SK-N-SH (cell line): ENCODE results near the gene SCO2. TPM values are rescaled to one million over a fixed set of nuclear protein-coding genes. Genes with fewer than 3 reads are reported as not detected.

ENCODE experiments used
- CTCF ChIA-PET: fragments of 300-600, 350-600 bp; formaldehyde crosslinking; extraction: SDS; loops from one replicate; lab custom pipeline; 2021; lab: Yijun Ruan, JAX
- POLR2A ChIA-PET: fragments of 350-600 bp; sonication (Branson Sonifier 250); formaldehyde crosslinking; extraction: SDS; loops from one replicate; lab custom pipeline; 2020; ENCODE audit warnings: antibody characterized with exemption, inconsistent platforms; lab: Yijun Ruan, JAX
- DNase-seq: peaks from one replicate; pipeline ENCODE4 v3.0.0; 2012
- H2AFZ ChIP-seq: fragments of 200-600 bp; sonication (generic); 2 replicates; pipeline ENCODE4 v1.8.1; 2016; ENCODE audit warnings: antibody characterized with exemption, mild to moderate bottlenecking, low read depth
- H3F3A ChIP-seq: fragments of 200-600 bp; sonication (generic); replicated peaks from 2 replicates; pipeline ENCODE3; 2016; ENCODE audit warnings: antibody characterized with exemption, mild to moderate bottlenecking; ENCODE audit not compliant: insufficient read depth
- H3K27ac ChIP-seq, 2 experiments: fragments of 200-500 bp in 1 of 2; fragments of 200-600 bp in 1 of 2; sonication (Bioruptor generic) in 1 of 2; sonication (generic), shearing (Covaris generic) in 1 of 2; 2 replicates each; pipeline versions ENCODE4 v1.5.1 to v1.6.1; 2014 to 2016; ENCODE audit warnings: low read depth in 2 of 2, inconsistent platforms in 1 of 2, low read length in 1 of 2, mild to moderate bottlenecking in 1 of 2, mixed read lengths in 1 of 2
- H3K27me3 ChIP-seq: fragments of 200-600 bp; sonication (generic), shearing (Covaris generic); 2 replicates; pipeline ENCODE4 v1.6.1; 2016; ENCODE audit warnings: mixed run types; ENCODE audit not compliant: insufficient read depth
- H3K36me3 ChIP-seq, 2 experiments: fragments of 200-500 bp in 1 of 2; fragments of 200-600 bp in 1 of 2; sonication (Bioruptor generic) in 1 of 2; sonication (generic) in 1 of 2; replicated peaks in 1 of 2; 2 replicates each; pipeline versions ENCODE3 to v1.5.1; 2014 to 2016; ENCODE audit warnings: low read length in 1 of 2, mild to moderate bottlenecking in 1 of 2; ENCODE audit not compliant: insufficient read depth in 2 of 2, control insufficient read depth in 1 of 2
- H3K4me1 ChIP-seq, 2 experiments: fragments of 200-500 bp in 1 of 2; fragments of 200-600 bp in 1 of 2; sonication (Bioruptor generic) in 1 of 2; sonication (generic), shearing (Covaris generic) in 1 of 2; 2 replicates each; pipeline versions ENCODE4 v1.5.1 to v1.6.1; 2014 to 2016; ENCODE audit warnings: low read depth in 1 of 2, low read length in 1 of 2, mixed run types in 1 of 2; ENCODE audit not compliant: insufficient read depth in 2 of 2, control insufficient read depth in 1 of 2
- H3K4me2 ChIP-seq: fragments of 200-600 bp; sonication (generic), shearing (Covaris generic); 2 replicates; pipeline ENCODE4 v1.6.1; 2017; ENCODE audit warnings: mixed run types
- H3K4me3 ChIP-seq, 2 experiments: fragments of 200-500 bp in 1 of 2; fragments of 200-600 bp in 1 of 2; sonication (Bioruptor generic) in 1 of 2; sonication (generic), shearing (Covaris generic) in 1 of 2; 2 replicates each; pipeline versions ENCODE4 v1.5.1 to v1.8.1; 2014 to 2016; ENCODE audit warnings: low read depth in 2 of 2, inconsistent platforms in 1 of 2, low read length in 1 of 2, mild to moderate bottlenecking in 1 of 2, mixed read lengths in 1 of 2, moderate library complexity in 1 of 2
- H3K79me2 ChIP-seq: fragments of 200-600 bp; sonication (generic); 2 replicates; pipeline ENCODE4 v1.8.1; 2017; ENCODE audit warnings: mild to moderate bottlenecking; ENCODE audit not compliant: insufficient read depth
- H3K9ac ChIP-seq: fragments of 200-600 bp; sonication (generic); 2 replicates; pipeline ENCODE4 v1.6.1; 2017; ENCODE audit warnings: mixed run types
- H3K9me2 ChIP-seq: fragments of 200-600 bp; sonication (generic); 2 replicates; pipeline ENCODE4 v1.6.1; 2017; ENCODE audit warnings: mixed run types
- H3K9me3 ChIP-seq: fragments of 200-600 bp; sonication (generic); 2 replicates; pipeline ENCODE4 v1.6.1; 2017; ENCODE audit warnings: mixed run types, mild to moderate bottlenecking, moderate library complexity
- H4K20me1 ChIP-seq: fragments of 200-600 bp; sonication (generic); 2 replicates; pipeline ENCODE4 v1.6.1; 2017; ENCODE audit warnings: mild to moderate bottlenecking, mixed run types; ENCODE audit not compliant: insufficient read depth
- EP300 ChIP-seq, 2 experiments: IDR thresholded peaks; 2 replicates each; pipeline versions ENCODE4 v1.4.0 to v1.6.1; 2012; ENCODE audit warnings: borderline replicate concordance in 1 of 2, low read depth in 1 of 2, low read length in 1 of 2
- FOSL2 ChIP-seq: IDR thresholded peaks from 2 replicates; pipeline ENCODE4 v1.4.0; 2012; ENCODE audit warnings: low read depth, mild to moderate bottlenecking, moderate library complexity, borderline replicate concordance
- GATA2 ChIP-seq: sonication (generic); formaldehyde crosslinking; IDR thresholded peaks from 2 replicates; pipeline ENCODE4 v1.5.0; 2020; ENCODE audit warnings: mild to moderate bottlenecking, missing genetic modification reagents
- JUND ChIP-seq: IDR thresholded peaks from 2 replicates; pipeline ENCODE4 v1.4.0; 2012
- MEF2A ChIP-seq: IDR thresholded peaks from 2 replicates; pipeline ENCODE4 v1.4.0; 2012; ENCODE audit warnings: low read depth, borderline replicate concordance
- MXI1 ChIP-seq: IDR thresholded peaks from 2 replicates; pipeline ENCODE4 v1.6.1; 2012; ENCODE audit warnings: mild to moderate bottlenecking, low read depth, low read length, improper control_type of control experiment
- NRF1 ChIP-seq: IDR thresholded peaks from 2 replicates; pipeline ENCODE4 v1.6.1; 2012; ENCODE audit warnings: low read depth, mild to moderate bottlenecking, low read length
- POLR2AphosphoS5 ChIP-seq: IDR thresholded peaks from 2 replicates; pipeline ENCODE4 v1.6.1; 2012; ENCODE audit warnings: low read depth, low read length
- RAD21 ChIP-seq: IDR thresholded peaks from 2 replicates; pipeline ENCODE4 v1.6.1; 2012; ENCODE audit warnings: mild to moderate bottlenecking, low read length
- RCOR1 ChIP-seq: fragments of 150-350 bp; IDR thresholded peaks from 2 replicates; pipeline ENCODE4 v1.6.1; 2017; ENCODE audit warnings: antibody characterized with exemption, low read length
- RFX5 ChIP-seq: IDR thresholded peaks from 2 replicates; pipeline ENCODE4 v1.6.1; 2012; ENCODE audit warnings: mild to moderate bottlenecking, improper control_type of control experiment, low read length
- RXRA ChIP-seq: IDR thresholded peaks from 2 replicates; pipeline ENCODE4 v1.4.0; 2012; ENCODE audit warnings: low read depth, mild to moderate bottlenecking, borderline replicate concordance
- SIN3A ChIP-seq: IDR thresholded peaks from 2 replicates; pipeline ENCODE4 v1.6.1; 2012; ENCODE audit warnings: low read depth, mild to moderate bottlenecking, low read length, moderate library complexity, borderline replicate concordance
- WGBS: methylation state at CpG from one replicate; pipeline ENCODE4 v1.1.6; 2017; ENCODE audit warnings: low lambda C conversion rate; 5-methylcytosine and 5-hydroxymethylcytosine counted together
- polyA plus RNA-seq, 3 experiments: library from polyadenylated mRNA; depleted of rRNA; stranded (reverse); fragments of >200 nt; gene quantifications; 2 replicates each; pipeline ENCODE4 v1.2.3, GENCODE V29; 2012
- TF ChIP-seq, protein P1 (sequence below): fragments of 150-350 bp; IDR thresholded peaks from 2 replicates; pipeline ENCODE4 v1.6.1; 2016; ENCODE audit warnings: mild to moderate bottlenecking, low read depth, low read length
- TF ChIP-seq, protein P2 (sequence below): IDR thresholded peaks from 2 replicates; pipeline ENCODE4; 2012
- TF ChIP-seq, protein P3 (sequence below): IDR thresholded peaks from 2 replicates; pipeline ENCODE4 v1.6.1; 2012; ENCODE audit warnings: mild to moderate bottlenecking, low read depth, low read length, moderate library complexity
- TF ChIP-seq, protein P4 (sequence below): IDR thresholded peaks from 2 replicates; pipeline ENCODE4 v1.4.0; 2012; ENCODE audit warnings: low read depth, borderline replicate concordance

SCO2 gene
- polyA plus RNA-seq, 1 of the 3 experiments (the other 2 are of a cell fraction), result 4.0 TPM

DNA sequence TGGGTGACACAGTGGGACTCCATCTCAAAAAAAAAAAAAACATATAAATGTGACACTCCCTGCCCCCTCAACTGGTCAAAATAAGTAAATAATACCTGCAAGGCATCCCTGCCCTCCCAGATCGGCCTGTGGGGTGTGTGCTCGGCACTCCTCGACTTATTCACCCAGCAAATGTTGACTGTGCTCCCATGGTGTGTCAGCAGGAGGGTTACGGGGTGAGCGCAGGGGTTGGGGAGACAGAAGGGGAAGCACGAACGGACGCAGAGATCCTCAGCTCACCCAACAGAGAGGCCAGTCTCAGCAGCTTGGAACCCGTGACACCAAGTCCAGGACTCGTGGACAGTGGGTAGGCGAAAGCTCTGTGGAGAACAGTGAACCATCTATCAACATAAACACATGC is 45.7 kb downstream of the SCO2 start:
- H3K4me3 ChIP-seq, result no peak overlapping the region
- H3F3A ChIP-seq, result no peaks in the 10 kb centered on the region
- H3K27ac ChIP-seq, result no peak overlapping the region
- H3K36me3 ChIP-seq, result no peaks in the 10 kb centered on the region
- POLR2A ChIA-PET, result interaction anchor here (1.8 kb wide), 1 partner anchor 46 kb away, joined by 5 read pairs; the partner anchor contains the start of gene SCO2
- CTCF ChIA-PET, result interaction anchor here (0.9 to 1.4 kb wide), 2 partner anchors 18 to 20 kb away, joined by 3 to 4 read pairs; no protein-coding TSS in a partner anchor
- no peak overlapping the region for H3K4me2 ChIP-seq
- no peaks in the 10 kb centered on the region for H3K79me2 ChIP-seq
- peaks cover 0 to 4% of the 10 kb centered on the region in 2 experiments; a peak in 1 of 4 replicates for H3K4me1 ChIP-seq
- peaks cover 10% of the 10 kb centered on the region; the same call in 1 of the 2 replicates for H3K27me3 ChIP-seq
- H3K9me3 ChIP-seq, result no peaks in the 10 kb centered on the region
- no peaks in the 10 kb centered on the region for H3K9me2 ChIP-seq
- 80% methylated on average over 11 of the region's 11 CpGs for WGBS
- no peak overlapping the region for H2AFZ ChIP-seq
- H4K20me1 ChIP-seq, result no peaks in the 10 kb centered on the region
- no peak for TF ChIP-seq MEF2A
- TF ChIP-seq EP300 (IDR thresholded peaks at IDR 0.05; ENCODE audit: borderline replicate concordance in 1 of 2, low read depth in 1 of 2, low read length in 1 of 2), result no peak
- no peak for TF ChIP-seq JUND
- no peak for TF ChIP-seq FOSL2
- no peak for TF ChIP-seq RFX5
- TF ChIP-seq RXRA, result no peak
- TF ChIP-seq, protein P1, sequence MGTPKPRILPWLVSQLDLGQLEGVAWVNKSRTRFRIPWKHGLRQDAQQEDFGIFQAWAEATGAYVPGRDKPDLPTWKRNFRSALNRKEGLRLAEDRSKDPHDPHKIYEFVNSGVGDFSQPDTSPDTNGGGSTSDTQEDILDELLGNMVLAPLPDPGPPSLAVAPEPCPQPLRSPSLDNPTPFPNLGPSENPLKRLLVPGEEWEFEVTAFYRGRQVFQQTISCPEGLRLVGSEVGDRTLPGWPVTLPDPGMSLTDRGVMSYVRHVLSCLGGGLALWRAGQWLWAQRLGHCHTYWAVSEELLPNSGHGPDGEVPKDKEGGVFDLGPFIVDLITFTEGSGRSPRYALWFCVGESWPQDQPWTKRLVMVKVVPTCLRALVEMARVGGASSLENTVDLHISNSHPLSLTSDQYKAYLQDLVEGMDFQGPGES, result no peak
- TF ChIP-seq, protein P2, sequence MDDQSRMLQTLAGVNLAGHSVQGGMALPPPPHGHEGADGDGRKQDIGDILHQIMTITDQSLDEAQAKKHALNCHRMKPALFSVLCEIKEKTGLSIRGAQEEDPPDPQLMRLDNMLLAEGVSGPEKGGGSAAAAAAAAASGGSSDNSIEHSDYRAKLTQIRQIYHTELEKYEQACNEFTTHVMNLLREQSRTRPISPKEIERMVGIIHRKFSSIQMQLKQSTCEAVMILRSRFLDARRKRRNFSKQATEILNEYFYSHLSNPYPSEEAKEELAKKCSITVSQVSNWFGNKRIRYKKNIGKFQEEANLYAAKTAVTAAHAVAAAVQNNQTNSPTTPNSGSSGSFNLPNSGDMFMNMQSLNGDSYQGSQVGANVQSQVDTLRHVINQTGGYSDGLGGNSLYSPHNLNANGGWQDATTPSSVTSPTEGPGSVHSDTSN, result no peak
- TF ChIP-seq RCOR1, result no peak
- TF ChIP-seq RAD21, result no peak
- no peak for TF ChIP-seq NRF1
- TF ChIP-seq, protein P3, sequence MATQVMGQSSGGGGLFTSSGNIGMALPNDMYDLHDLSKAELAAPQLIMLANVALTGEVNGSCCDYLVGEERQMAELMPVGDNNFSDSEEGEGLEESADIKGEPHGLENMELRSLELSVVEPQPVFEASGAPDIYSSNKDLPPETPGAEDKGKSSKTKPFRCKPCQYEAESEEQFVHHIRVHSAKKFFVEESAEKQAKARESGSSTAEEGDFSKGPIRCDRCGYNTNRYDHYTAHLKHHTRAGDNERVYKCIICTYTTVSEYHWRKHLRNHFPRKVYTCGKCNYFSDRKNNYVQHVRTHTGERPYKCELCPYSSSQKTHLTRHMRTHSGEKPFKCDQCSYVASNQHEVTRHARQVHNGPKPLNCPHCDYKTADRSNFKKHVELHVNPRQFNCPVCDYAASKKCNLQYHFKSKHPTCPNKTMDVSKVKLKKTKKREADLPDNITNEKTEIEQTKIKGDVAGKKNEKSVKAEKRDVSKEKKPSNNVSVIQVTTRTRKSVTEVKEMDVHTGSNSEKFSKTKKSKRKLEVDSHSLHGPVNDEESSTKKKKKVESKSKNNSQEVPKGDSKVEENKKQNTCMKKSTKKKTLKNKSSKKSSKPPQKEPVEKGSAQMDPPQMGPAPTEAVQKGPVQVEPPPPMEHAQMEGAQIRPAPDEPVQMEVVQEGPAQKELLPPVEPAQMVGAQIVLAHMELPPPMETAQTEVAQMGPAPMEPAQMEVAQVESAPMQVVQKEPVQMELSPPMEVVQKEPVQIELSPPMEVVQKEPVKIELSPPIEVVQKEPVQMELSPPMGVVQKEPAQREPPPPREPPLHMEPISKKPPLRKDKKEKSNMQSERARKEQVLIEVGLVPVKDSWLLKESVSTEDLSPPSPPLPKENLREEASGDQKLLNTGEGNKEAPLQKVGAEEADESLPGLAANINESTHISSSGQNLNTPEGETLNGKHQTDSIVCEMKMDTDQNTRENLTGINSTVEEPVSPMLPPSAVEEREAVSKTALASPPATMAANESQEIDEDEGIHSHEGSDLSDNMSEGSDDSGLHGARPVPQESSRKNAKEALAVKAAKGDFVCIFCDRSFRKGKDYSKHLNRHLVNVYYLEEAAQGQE, result no peak
- TF ChIP-seq MXI1, result no peak
- no peak for TF ChIP-seq GATA2 (CRISPR knock-in tag)
- TF ChIP-seq, protein P4, sequence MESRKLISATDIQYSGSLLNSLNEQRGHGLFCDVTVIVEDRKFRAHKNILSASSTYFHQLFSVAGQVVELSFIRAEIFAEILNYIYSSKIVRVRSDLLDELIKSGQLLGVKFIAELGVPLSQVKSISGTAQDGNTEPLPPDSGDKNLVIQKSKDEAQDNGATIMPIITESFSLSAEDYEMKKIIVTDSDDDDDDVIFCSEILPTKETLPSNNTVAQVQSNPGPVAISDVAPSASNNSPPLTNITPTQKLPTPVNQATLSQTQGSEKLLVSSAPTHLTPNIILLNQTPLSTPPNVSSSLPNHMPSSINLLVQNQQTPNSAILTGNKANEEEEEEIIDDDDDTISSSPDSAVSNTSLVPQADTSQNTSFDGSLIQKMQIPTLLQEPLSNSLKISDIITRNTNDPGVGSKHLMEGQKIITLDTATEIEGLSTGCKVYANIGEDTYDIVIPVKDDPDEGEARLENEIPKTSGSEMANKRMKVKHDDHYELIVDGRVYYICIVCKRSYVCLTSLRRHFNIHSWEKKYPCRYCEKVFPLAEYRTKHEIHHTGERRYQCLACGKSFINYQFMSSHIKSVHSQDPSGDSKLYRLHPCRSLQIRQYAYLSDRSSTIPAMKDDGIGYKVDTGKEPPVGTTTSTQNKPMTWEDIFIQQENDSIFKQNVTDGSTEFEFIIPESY, result no peak
- TF ChIP-seq POLR2AphosphoS5, result no peak
- TF ChIP-seq SIN3A, result no peak
- H3K9ac ChIP-seq, result no peak overlapping the region
- no peak for DNase-seq
